Omental fat pad (tissue), 4 donors: ENCODE results near the gene LCP1. TPM values are rescaled to one million over a fixed set of nuclear protein-coding genes. Genes with fewer than 3 reads are reported as not detected.

Experiments
- ATAC-seq: fragments of 150-250 bp; one replicate; pipeline ENCODE4 v1.9.1; 2016; ENCODE audit warnings: mild to moderate bottlenecking, moderate library complexity; ENCODE audit not compliant: low FRiP score
- DNase-seq: peaks from one replicate; pipeline ENCODE4 v3.0.0-alpha.2; 2019; ENCODE audit warnings: low spot score
- total RNA-seq, 4 donors: library from RNA; depleted of rRNA; stranded (reverse); fragments of >200 nt; gene quantifications; one replicate each; pipeline ENCODE4 v1.1.0, GENCODE V29; 2016
- TF ChIP-seq, protein P1 (sequence below), 3 donors: fragments of 450-650 bp; IDR thresholded peaks; one replicate each; pipeline ENCODE4 v1.5.1; 2016 to 2017; ENCODE audit warnings: antibody characterized with exemption in 3 of 3, mild to moderate bottlenecking in 3 of 3, moderate library complexity in 2 of 3

The LCP1 gene
- total RNA-seq, 4 donors from 2014 or later: 61.0 to 325 (median 142) TPM

DNA sequence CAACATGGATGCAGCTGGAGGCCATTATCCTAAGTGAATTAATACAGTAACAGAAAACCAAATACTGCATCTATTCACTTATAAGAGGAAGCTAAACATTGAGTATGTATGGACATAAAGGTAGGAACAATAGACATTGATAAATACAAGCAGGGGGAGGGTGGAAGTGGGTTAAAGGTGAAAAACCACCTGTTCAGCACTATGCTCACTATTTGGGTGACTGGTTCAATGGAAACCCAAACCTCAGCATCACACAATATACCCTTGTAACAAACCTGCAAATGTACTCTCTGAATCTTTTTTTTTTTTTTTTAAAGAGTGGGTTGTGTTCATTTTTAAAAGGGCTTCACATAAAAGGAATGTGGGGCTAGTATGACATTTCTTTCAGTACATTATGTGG is 50.3 kb downstream of the LCP1 start:
- no peak for DNase-seq
- no peak for ATAC-seq
- TF ChIP-seq, protein P1, sequence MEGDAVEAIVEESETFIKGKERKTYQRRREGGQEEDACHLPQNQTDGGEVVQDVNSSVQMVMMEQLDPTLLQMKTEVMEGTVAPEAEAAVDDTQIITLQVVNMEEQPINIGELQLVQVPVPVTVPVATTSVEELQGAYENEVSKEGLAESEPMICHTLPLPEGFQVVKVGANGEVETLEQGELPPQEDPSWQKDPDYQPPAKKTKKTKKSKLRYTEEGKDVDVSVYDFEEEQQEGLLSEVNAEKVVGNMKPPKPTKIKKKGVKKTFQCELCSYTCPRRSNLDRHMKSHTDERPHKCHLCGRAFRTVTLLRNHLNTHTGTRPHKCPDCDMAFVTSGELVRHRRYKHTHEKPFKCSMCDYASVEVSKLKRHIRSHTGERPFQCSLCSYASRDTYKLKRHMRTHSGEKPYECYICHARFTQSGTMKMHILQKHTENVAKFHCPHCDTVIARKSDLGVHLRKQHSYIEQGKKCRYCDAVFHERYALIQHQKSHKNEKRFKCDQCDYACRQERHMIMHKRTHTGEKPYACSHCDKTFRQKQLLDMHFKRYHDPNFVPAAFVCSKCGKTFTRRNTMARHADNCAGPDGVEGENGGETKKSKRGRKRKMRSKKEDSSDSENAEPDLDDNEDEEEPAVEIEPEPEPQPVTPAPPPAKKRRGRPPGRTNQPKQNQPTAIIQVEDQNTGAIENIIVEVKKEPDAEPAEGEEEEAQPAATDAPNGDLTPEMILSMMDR (IDR thresholded peaks at IDR 0.05): no peak

DNA sequence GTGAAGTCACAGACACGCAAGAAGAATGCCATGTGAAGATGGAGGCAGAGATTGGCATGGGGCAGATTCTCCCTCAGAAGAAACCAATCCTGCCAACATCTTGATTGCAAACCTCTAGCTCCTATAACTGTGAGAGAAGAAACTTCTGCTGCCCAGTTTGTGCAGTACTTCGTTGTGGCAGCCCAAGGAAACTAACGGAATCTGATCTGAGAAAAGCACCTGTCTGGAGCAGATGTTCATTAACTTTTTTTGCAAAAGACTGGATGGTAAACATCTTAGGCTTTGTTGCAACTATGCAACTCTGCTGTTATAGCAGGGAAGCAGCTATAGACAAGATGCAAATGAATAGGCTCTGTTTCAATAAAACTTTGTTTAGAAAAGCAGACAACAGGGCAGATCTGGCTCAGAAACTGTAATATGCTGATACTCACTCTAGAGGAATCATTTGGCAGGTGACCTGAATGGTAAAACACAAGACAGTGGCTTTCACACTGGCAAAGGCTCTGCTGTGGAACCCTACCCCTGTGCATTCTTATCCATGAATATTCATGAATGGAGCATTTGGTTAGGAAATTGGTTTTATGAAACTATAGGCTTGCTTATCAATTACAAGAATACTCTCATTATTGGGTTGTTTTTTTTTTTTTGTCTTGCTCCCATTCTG is 51.9 kb downstream of the LCP1 start:
- no peak for ATAC-seq
- TF ChIP-seq, protein P1 (IDR thresholded peaks at IDR 0.05): no peak
- DNase-seq: no peak

DNA sequence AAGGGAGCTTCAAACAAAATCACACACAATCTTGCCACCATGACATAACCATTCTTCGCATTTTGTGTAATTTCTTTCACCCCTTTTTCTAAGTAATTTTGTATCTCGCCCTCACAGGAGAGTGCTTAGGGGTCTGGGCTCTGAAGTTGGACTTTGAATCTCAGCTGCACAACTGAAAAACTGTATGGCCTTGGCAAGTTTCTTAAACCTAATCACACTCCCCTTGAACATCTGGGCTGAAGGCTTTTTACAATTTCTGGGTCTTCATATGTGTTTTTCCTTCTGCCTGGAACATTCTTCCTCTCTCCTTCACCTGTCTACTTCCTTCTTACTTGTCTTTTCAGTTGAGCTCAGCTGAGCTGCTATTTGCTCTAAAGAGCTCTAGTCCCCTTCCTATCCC is 52.9 kb downstream of the LCP1 start:
- ATAC-seq (no peak), DNase-seq (no peak)
- TF ChIP-seq, protein P1 (IDR thresholded peaks at IDR 0.05): no peak

DNA sequence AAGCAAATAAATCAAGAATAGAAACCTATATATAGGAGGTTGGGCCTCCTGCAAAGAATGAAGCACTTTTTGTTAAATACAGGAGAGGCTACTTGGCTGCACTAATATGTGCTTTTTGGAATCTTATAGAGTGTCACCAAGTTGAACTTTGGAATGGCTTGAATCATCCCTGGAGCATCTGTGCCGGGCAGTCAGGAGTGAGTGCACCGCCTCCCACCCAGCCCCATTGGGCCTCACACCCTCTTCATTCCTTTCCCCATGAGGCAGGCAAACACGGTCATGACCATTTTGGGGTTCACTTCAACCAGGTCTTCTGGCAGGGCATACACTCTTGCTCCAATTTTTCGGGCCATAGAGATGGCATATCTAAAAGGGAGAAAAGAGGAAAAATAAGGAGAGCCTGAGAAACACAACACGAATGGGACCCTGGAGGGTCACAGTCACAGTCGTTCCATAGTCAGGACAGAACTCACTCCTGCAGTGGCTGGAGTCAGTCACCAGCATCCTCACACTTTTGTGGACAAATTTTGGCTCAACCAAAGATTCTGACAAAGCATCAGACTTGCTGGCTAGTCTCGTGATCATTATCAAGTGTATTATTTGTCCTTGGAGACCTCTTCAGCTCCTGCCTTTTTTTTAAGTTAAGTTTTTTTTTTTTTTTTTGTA is 54.5 kb downstream of the LCP1 start:
- ATAC-seq (no peak), DNase-seq (no peak)

DNA sequence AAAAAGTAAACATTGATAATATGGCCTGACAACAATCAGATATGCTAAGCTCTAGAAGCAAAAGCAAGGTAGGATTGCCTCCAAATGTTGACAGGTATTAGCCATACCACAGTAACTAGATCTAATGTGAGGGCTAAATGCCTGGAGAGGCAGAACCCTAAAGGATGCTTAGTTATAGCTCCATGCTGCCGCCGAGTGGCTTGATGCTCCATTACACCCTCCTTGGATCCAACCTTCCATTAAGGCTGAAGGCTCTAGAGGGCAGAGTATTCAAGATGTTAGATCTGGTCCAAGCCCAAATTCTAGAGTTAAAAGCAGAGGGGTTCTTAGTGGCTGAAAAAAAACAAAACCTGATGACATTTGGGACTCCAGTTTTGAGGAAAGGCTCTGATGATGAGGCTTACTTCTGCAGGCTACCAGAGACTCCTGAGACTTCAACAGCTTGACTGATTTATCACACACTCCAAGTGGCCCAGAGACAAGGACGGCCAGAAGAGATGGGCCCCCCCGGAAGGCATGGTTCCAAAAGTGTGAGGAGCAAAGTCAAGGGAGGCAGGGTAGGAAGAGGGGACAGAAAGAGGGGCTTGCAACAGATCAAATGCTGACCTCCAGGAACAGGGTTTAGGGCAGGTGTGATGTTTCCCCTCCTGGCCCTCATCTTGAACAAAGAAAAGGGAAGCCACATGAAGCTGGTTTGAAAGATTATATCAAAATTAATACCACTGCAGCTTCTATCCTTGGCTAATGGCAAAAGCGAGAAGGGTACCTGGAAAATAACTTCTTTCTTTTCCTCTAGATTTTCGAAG is 55.2 kb downstream of the LCP1 start:
- DNase-seq: no peak
- peak; percentile 90 for ATAC-seq
- TF ChIP-seq, protein P1 (IDR thresholded peaks at IDR 0.05): peak in 2 of 3 donors; percentile 4 to 23

More for the DNA sequence above, 54.5 kb downstream of the LCP1 start:
- TF ChIP-seq, protein P1 (IDR thresholded peaks at IDR 0.05): no peak

DNA sequence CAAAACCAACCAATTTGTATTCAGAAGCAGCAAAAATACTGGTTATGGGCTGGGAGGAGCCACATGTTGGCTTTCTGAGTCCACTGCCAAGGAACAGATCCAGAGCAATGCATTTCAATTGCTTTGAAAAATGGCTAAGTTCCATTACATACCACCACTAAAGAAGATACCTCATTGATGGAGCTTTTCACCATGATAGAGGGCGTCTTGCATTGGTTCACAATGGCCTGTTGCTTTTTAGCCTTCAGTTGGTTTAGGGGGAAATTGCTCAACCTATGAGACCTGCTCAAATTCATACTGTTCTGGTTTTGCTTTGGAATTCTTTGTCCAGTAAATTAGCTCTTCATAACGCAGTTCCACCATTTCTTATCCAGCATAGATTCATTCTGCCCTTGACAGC is 55.9 kb downstream of the LCP1 start:
- no peak for DNase-seq
- TF ChIP-seq, protein P1 (IDR thresholded peaks at IDR 0.05): no peak
- no peak for ATAC-seq
